HL-60 (cell line): ENCODE measurements around the gene COPS8.

Experiments used
- DNase-seq, 2 experiments: peaks; one replicate each; pipeline ENCODE4 v3.0.0-alpha.2; 2010 to 2020; ENCODE audit warnings: low read depth in 1 of 2, low spot score in 1 of 2
- H3K27ac ChIP-seq: fragments of 250-450 bp; sonication (Bioruptor Pico); replicated peaks from 2 replicates; pipeline ENCODE4 v1.5.1; 2020; ENCODE audit warnings: mild to moderate bottlenecking, moderate library complexity
- H3K27me3 ChIP-seq: fragments of 250-450 bp; sonication (Bioruptor Pico); 2 replicates; pipeline ENCODE4 v1.5.1; 2021; ENCODE audit warnings: mild to moderate bottlenecking, moderate library complexity; ENCODE audit not compliant: insufficient read depth, poor library complexity, severe bottlenecking
- H3K4me3 ChIP-seq: replicated peaks from 2 replicates; pipeline ENCODE4 v1.5.1; 2011; ENCODE audit warnings: mild to moderate bottlenecking, control low read depth, low read length; ENCODE audit not compliant: insufficient read depth
- CTCF ChIP-seq: IDR thresholded peaks from one replicate; pipeline ENCODE4 v1.5.1; 2011; ENCODE audit warnings: low read length, control low read depth, inconsistent platforms; ENCODE audit not compliant: insufficient read depth
- GABPA ChIP-seq: IDR thresholded peaks from 2 replicates; pipeline ENCODE4 v1.6.1; 2012; ENCODE audit warnings: low read depth
- POLR2AphosphoS5 ChIP-seq: IDR thresholded peaks from 2 replicates; pipeline ENCODE4 v1.6.1; 2012; ENCODE audit warnings: low read depth
- REST ChIP-seq: IDR thresholded peaks from 2 replicates; pipeline ENCODE4 v1.6.1; 2012; ENCODE audit warnings: low read depth; ENCODE audit not compliant: insufficient replicate concordance
- SPI1 ChIP-seq: IDR thresholded peaks from 2 replicates; pipeline ENCODE4 v1.6.1; 2012; ENCODE audit warnings: low read depth, mild to moderate bottlenecking, borderline replicate concordance

Gene COPS8

DNA sequence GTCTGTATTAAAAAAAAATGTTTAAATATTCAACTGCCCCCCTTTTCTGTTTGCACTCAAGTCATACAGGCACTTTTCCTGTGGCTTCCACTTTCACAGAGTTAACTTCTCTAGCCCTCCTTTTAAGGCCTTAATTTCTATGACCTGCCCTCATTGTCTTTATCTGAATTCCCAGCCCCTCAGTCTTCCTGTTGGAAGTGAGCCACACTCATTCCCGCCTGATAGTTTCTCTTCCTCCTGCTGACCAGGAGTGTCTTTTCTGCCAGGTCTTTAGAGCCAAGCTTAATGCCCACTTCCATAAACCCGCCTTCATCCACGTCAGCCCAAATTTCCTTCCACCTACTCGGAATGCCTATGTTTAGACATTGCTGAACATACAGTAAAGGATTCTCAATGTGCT, 10.5 kb downstream of the COPS8 start:
- H3K27me3 ChIP-seq: no peaks in the 10 kb centered on the region
- TF ChIP-seq REST: no peak
- TF ChIP-seq POLR2AphosphoS5: no peak
- no peak for DNase-seq
- no peak overlapping the region for H3K27ac ChIP-seq
- no peak overlapping the region for H3K4me3 ChIP-seq

- Histone ChIP-seq H3K27ac (no peak overlapping the region), H3K4me3 (no peak overlapping the region), H3K27me3 (no peaks in the 10 kb centered on the region)
- TF ChIP-seq CTCF (no peak), POLR2AphosphoS5 (no peak), REST (no peak), SPI1 (no peak), GABPA (no peak)
- DNase-seq: no peak
Observed at GRCh38 chr2:237096911-237097310, 11.2 kb downstream of the COPS8 start.

GRCh38 chr2:237097326-237097910, 11.7 kb downstream of the COPS8 start:
- H3K27ac ChIP-seq: no peak overlapping the region
- H3K4me3 ChIP-seq: no peak overlapping the region
- DNase-seq: no peak
- no peak for TF ChIP-seq GABPA
- TF ChIP-seq CTCF: no peak
- TF ChIP-seq SPI1: no peak
- TF ChIP-seq POLR2AphosphoS5: no peak
- TF ChIP-seq REST: no peak
- H3K27me3 ChIP-seq: no peaks in the 10 kb centered on the region
